Fibroblast of lung (primary cell): ENCODE results near the gene DSCAML1. TPM values are rescaled to one million over a fixed set of nuclear protein-coding genes. Genes with fewer than 3 reads are reported as not detected.

Experiments used
- DNase-seq, 2 donors: peaks; one replicate each; pipeline versions ENCODE4 v3.0.0 to v3.0.0-alpha.2; 2010; ENCODE audit warnings: low read depth in 2 of 2
- H2AFZ ChIP-seq: 2 replicates; pipeline ENCODE4 v1.5.1; 2012; ENCODE audit warnings: low read length, control low read depth, inconsistent platforms
- H3K27ac ChIP-seq: 2 replicates; pipeline ENCODE4 v1.5.1; 2011; ENCODE audit warnings: low read length, control low read depth; ENCODE audit not compliant: insufficient read depth
- H3K27me3 ChIP-seq: 2 replicates; pipeline ENCODE4 v1.5.1; 2011; ENCODE audit warnings: mild to moderate bottlenecking, low read length; ENCODE audit not compliant: control insufficient read depth, insufficient read depth
- H3K36me3 ChIP-seq: 2 replicates; pipeline ENCODE4 v1.5.1; 2011; ENCODE audit warnings: low read length; ENCODE audit not compliant: control insufficient read depth, insufficient read depth
- H3K4me1 ChIP-seq: 2 replicates; pipeline ENCODE4 v1.5.1; 2011; ENCODE audit warnings: low read length; ENCODE audit not compliant: control insufficient read depth, insufficient read depth; ENCODE audit errors: extremely low read depth
- H3K4me2 ChIP-seq: 2 replicates; pipeline ENCODE4 v1.5.1; 2011; ENCODE audit warnings: low read length, control low read depth; ENCODE audit not compliant: insufficient read depth; ENCODE audit errors: extremely low read depth
- H3K4me3 ChIP-seq, 4 experiments: fragments of 200-600 bp in 1 of 4; sonication (generic) in 1 of 4; replicated peaks in 1 of 4; 2 replicates each; pipeline ENCODE4 v1.5.1; 2011 to 2016; ENCODE audit warnings: low read length in 4 of 4, low read depth in 3 of 4, mild to moderate bottlenecking in 3 of 4, control low read depth in 2 of 4, inconsistent platforms in 1 of 4, mixed read lengths in 1 of 4; ENCODE audit not compliant: insufficient read depth in 1 of 4; ENCODE audit errors: control extremely low read depth in 1 of 4
- H3K79me2 ChIP-seq: 2 replicates; pipeline ENCODE4 v1.5.1; 2012; ENCODE audit warnings: mild to moderate bottlenecking, low read length, inconsistent platforms; ENCODE audit not compliant: control insufficient read depth, insufficient read depth
- H3K9ac ChIP-seq: 2 replicates; pipeline ENCODE4 v1.5.1; 2011; ENCODE audit warnings: mild to moderate bottlenecking, low read length, control low read depth; ENCODE audit not compliant: insufficient read depth
- H3K9me3 ChIP-seq: 2 replicates; pipeline ENCODE4 v1.5.1; 2012; ENCODE audit warnings: low read depth, low read length; ENCODE audit not compliant: control insufficient read depth, insufficient read depth
- H4K20me1 ChIP-seq: 2 replicates; pipeline ENCODE4 v1.5.1; 2011; ENCODE audit warnings: low read length; ENCODE audit not compliant: control insufficient read depth, insufficient read depth; ENCODE audit errors: extremely low read depth
- CTCF ChIP-seq, 2 donors: IDR thresholded peaks in 1 of 2; conservative IDR thresholded peaks in 1 of 2; 1 replicate in 1 of 2; 2 replicates in 1 of 2; pipeline ENCODE4 v1.5.1; 2011 to 2012; ENCODE audit warnings: low read length in 2 of 2, control low read depth in 1 of 2, inconsistent platforms in 1 of 2, low read depth in 1 of 2, mild to moderate bottlenecking in 1 of 2
- EZH2 ChIP-seq: IDR thresholded peaks from 2 replicates; pipeline ENCODE4 v1.5.1; 2012; ENCODE audit warnings: low read length, control low read depth, mild to moderate bottlenecking; ENCODE audit errors: missing control alignments
- polyA plus RNA-seq, 2 donors: library from polyadenylated mRNA; depleted of rRNA in 1 of 2; stranded (reverse) in 1 of 2; unstranded in 1 of 2; fragments of >200 nt; gene quantifications; 2 replicates each; pipeline ENCODE4 v1.2.1, GENCODE V29; 2011 to 2012; ENCODE audit warnings: missing spikeins in 1 of 2
- total RNA-seq: library from RNA; depleted of rRNA; stranded (reverse); fragments of >200 nt; gene quantifications from 2 replicates; pipeline ENCODE4 v1.2.1, GENCODE V29; 2014

The DSCAML1 gene
- total and polyA plus RNA-seq, 2 donors (not counting 1 experiment from before 2014, with no cell fraction given), result not detected

GRCh38 chr11:117546431-117547194 lies 250.4 kb downstream of the DSCAML1 start:
- H3K9ac ChIP-seq, result no peak overlapping the region
- TF ChIP-seq EZH2 (no peak), CTCF (conservative IDR thresholded peaks at IDR 0.05 in 1 of 2, IDR thresholded peaks at IDR 0.05 in 1 of 2; ENCODE audit: low read depth in 1 of 2, low read length in 2 of 2) (no peak)
- no peak overlapping the region for H2AFZ ChIP-seq
- H3K4me2 ChIP-seq, result no peak overlapping the region
- H4K20me1 ChIP-seq, result no peaks in the 10 kb centered on the region
- H3K27me3 ChIP-seq, result no peaks in the 10 kb centered on the region
- DNase-seq, result no peak
- no peaks in the 10 kb centered on the region for H3K36me3 ChIP-seq
- H3K4me3 ChIP-seq, result no peak overlapping the region
- H3K4me1 ChIP-seq, result no peaks in the 10 kb centered on the region
- H3K79me2 ChIP-seq, result no peaks in the 10 kb centered on the region
- no peaks in the 10 kb centered on the region for H3K9me3 ChIP-seq
- H3K27ac ChIP-seq, result no peak overlapping the region

GRCh38 chr11:117545706-117546105 lies 251.3 kb downstream of the DSCAML1 start:
- Histone ChIP-seq H3K27me3 (no peaks in the 10 kb centered on the region), H3K27ac (no peak overlapping the region), H3K4me1 (no peaks in the 10 kb centered on the region), H3K4me2 (no peak overlapping the region), H4K20me1 (no peaks in the 10 kb centered on the region), H3K4me3 (no peak overlapping the region), H3K9me3 (no peaks in the 10 kb centered on the region), H2AFZ (no peak overlapping the region), H3K9ac (no peak overlapping the region), H3K79me2 (no peaks in the 10 kb centered on the region), H3K36me3 (no peaks in the 10 kb centered on the region)
- no peak for DNase-seq
- TF ChIP-seq CTCF (conservative IDR thresholded peaks at IDR 0.05 in 1 of 2, IDR thresholded peaks at IDR 0.05 in 1 of 2; ENCODE audit: low read depth in 1 of 2, low read length in 2 of 2), result no peak
- no peak for TF ChIP-seq EZH2

GRCh38 chr11:117544130-117544800 lies 252.8 kb downstream of the DSCAML1 start:
- Histone ChIP-seq H4K20me1 (no peaks in the 10 kb centered on the region), H3K4me1 (no peaks in the 10 kb centered on the region), H2AFZ (no peak overlapping the region), H3K79me2 (no peaks in the 10 kb centered on the region), H3K4me2 (no peak overlapping the region), H3K9me3 (no peaks in the 10 kb centered on the region), H3K9ac (no peak overlapping the region), H3K27me3 (no peaks in the 10 kb centered on the region), H3K27ac (no peak overlapping the region), H3K36me3 (no peaks in the 10 kb centered on the region), H3K4me3 (no peak overlapping the region)
- no peak for DNase-seq
- TF ChIP-seq EZH2, result no peak
- TF ChIP-seq CTCF (conservative IDR thresholded peaks at IDR 0.05 in 1 of 2, IDR thresholded peaks at IDR 0.05 in 1 of 2; ENCODE audit: low read depth in 1 of 2, low read length in 2 of 2), result no peak
